Stimulated activated CD8-positive, alpha-beta memory T cell treated with anti-CD3 and anti-CD28 coated beads, Interleukin-7, amount 100 ng/mL, for 4 hours (primary cell): Measurements from ENCODE around the gene JAKMIP2.
"Not testable (repeated sequence)": the region's sequence is repeated elsewhere in the genome, so short reads cannot be mapped to it uniquely, and the experiment has no call there.

ENCODE experiments used
- DNase-seq, 2 donors: peaks; one replicate each; pipeline ENCODE4 v3.0.0-alpha.2; 2020; ENCODE audit warnings: low read depth in 2 of 2

JAKMIP2 gene

GRCh38 chr5:147557876-147558745, 224.4 kb downstream of the JAKMIP2 start:
- DNase-seq: no peak

GRCh38 chr5:147555176-147555575, 227.4 kb downstream of the JAKMIP2 start:
- DNase-seq: no peak

GRCh38 chr5:147554261-147554817, 228.2 kb downstream of the JAKMIP2 start:
- DNase-seq: no peak

GRCh38 chr5:147553817-147554216, 228.7 kb downstream of the JAKMIP2 start:
- not testable (repeated sequence) for DNase-seq

- DNase-seq: no peak
Measured at GRCh38 chr5:147552897-147553296, 229.6 kb downstream of the JAKMIP2 start.

- DNase-seq: no peak
Measured at GRCh38 chr5:147551677-147552076, 230.9 kb downstream of the JAKMIP2 start.

- no peak for DNase-seq
Measured at GRCh38 chr5:147547730-147548129, 234.8 kb downstream of the JAKMIP2 start.

GRCh38 chr5:147544556-147544955, 238.0 kb downstream of the JAKMIP2 start:
- DNase-seq: no peak

- DNase-seq: no peak
Measured at GRCh38 chr5:147539053-147539452, 243.5 kb downstream of the JAKMIP2 start.

- no peak for DNase-seq
Measured at GRCh38 chr5:147538236-147538635, 244.3 kb downstream of the JAKMIP2 start.
